A549 (cell line): ENCODE data around the gene RUNX1. TPM values are rescaled to one million over a fixed set of nuclear protein-coding genes. Genes with fewer than 3 reads are reported as not detected.

Experiments used
- ATAC-seq, 2 experiments: fragments of 200-7000 bp in 1 of 2; fragments of >200 bp in 1 of 2; cut with Nextera tagmentation in 1 of 2; cut with Tn5 transposase in 1 of 2; 3 replicates each; pipeline versions ENCODE4 v1.8.0 to v1.9.1; 2018 to 2020; ENCODE audit warnings: mild to moderate bottlenecking in 1 of 2, moderate library complexity in 1 of 2
- CTCF ChIA-PET: fragments of 300-600 bp; sonication (Branson Sonifier 250); formaldehyde crosslinking; extraction: SDS; loops from one replicate; lab custom pipeline; 2021; ENCODE audit warnings: antibody characterized with exemption, inconsistent platforms; lab: Yijun Ruan, JAX
- POLR2A ChIA-PET: fragments of 350-600 bp; formaldehyde crosslinking; extraction: SDS; loops from one replicate; lab custom pipeline; 2021; ENCODE audit warnings: antibody characterized with exemption, inconsistent platforms; lab: Yijun Ruan, JAX
- DNase-seq, 2 experiments: peaks; one replicate each; pipeline versions ENCODE4 v3.0.0 to v3.0.0-alpha.2; 2011 to 2016; ENCODE audit warnings: low read depth in 1 of 2, low spot score in 1 of 2
- FAIRE-seq: peaks from 2 replicates; lab custom pipeline; 2011; peaks lifted over from hg19 to GRCh38; lab: Jason Lieb, UNC
- H3K27ac ChIP-seq, 2 experiments: fragments of >200 bp; sonication (Bioruptor Twin); formaldehyde crosslinking; 3 replicates each; pipeline ENCODE4 v1.5.1; 2016 to 2017
- H3K4me1 ChIP-seq: fragments of >200 bp; sonication (Bioruptor Twin); formaldehyde crosslinking; 3 replicates; pipeline ENCODE4 v1.6.1; 2016
- H3K4me2 ChIP-seq: fragments of >200 bp; sonication (Bioruptor Twin); formaldehyde crosslinking; 3 replicates; pipeline ENCODE4 v1.6.1; 2016
- H3K4me3 ChIP-seq: fragments of >200 bp; sonication (Bioruptor Twin); formaldehyde crosslinking; 3 replicates; pipeline ENCODE4 v1.5.1; 2016
- H3K9me3 ChIP-seq: fragments of >200 bp; sonication (Bioruptor Twin); formaldehyde crosslinking; 3 replicates; pipeline ENCODE4 v1.6.1; 2016
- BCL3 ChIP-seq: fragments of >200 bp; sonication (Bioruptor Twin); formaldehyde crosslinking; IDR thresholded peaks from 3 replicates; pipeline ENCODE4 v1.6.1; 2016
- CTCF ChIP-seq: fragments of >200 bp; sonication (Bioruptor Twin); formaldehyde crosslinking; IDR thresholded peaks from 3 replicates; pipeline ENCODE4 v1.5.1; 2016
- GATA3 ChIP-seq: IDR thresholded peaks from 2 replicates; pipeline ENCODE4 v1.6.1; 2012; ENCODE audit warnings: borderline replicate concordance
- HEYL ChIP-seq: fragments of 250-450 bp; sonication (Bioruptor Pico); IDR thresholded peaks from 2 replicates; pipeline ENCODE4 v1.8.0; 2021; ENCODE audit warnings: mild to moderate bottlenecking, moderate library complexity
- HMGXB4 ChIP-seq: fragments of 250-450 bp; sonication (Bioruptor Pico); IDR thresholded peaks from 2 replicates; pipeline ENCODE4 v1.5.0; 2021; ENCODE audit warnings: mild to moderate bottlenecking, moderate library complexity, borderline replicate concordance
- HOXB13 ChIP-seq: fragments of 250-450 bp; sonication (Bioruptor Pico); IDR thresholded peaks from 2 replicates; pipeline ENCODE4 v1.5.0; 2020; ENCODE audit warnings: low read depth, mild to moderate bottlenecking, moderate library complexity
- HOXB5 ChIP-seq: fragments of 250-450 bp; sonication (Bioruptor Pico); IDR thresholded peaks from 2 replicates; pipeline ENCODE4 v1.5.0; 2020; ENCODE audit warnings: mild to moderate bottlenecking, moderate library complexity
- MYC ChIP-seq: IDR thresholded peaks from 2 replicates; pipeline ENCODE4 v1.6.1; 2012; ENCODE audit warnings: mild to moderate bottlenecking, inconsistent platforms, low read length, improper control_type of control experiment, borderline replicate concordance
- PBX3 ChIP-seq: IDR thresholded peaks from 2 replicates; pipeline ENCODE4 v1.6.1; 2012
- RAD21 ChIP-seq, 2 experiments: fragments of >200 bp in 1 of 2; sonication (Bioruptor Twin) in 1 of 2; formaldehyde crosslinking in 1 of 2; IDR thresholded peaks in 1 of 2; conservative IDR thresholded peaks in 1 of 2; 2 replicates in 1 of 2; 3 replicates in 1 of 2; pipeline ENCODE4 v1.6.1; 2012 to 2018; ENCODE audit warnings: inconsistent platforms in 1 of 2
- SMC3 ChIP-seq: fragments of >200 bp; sonication (Bioruptor Twin); formaldehyde crosslinking; IDR thresholded peaks from 3 replicates; pipeline ENCODE4 v1.6.1; 2018; ENCODE audit warnings: inconsistent platforms
- SREBF2 ChIP-seq: fragments of 450-650 bp; IDR thresholded peaks from 2 replicates; pipeline ENCODE4 v1.6.1; 2014; ENCODE audit warnings: mild to moderate bottlenecking, moderate library complexity
- ZFP36 ChIP-seq: fragments of 450-650 bp; IDR thresholded peaks from 2 replicates; pipeline ENCODE4 v1.6.1; 2014; ENCODE audit warnings: borderline replicate concordance; ENCODE audit not compliant: partially characterized antibody
- ZNF302 ChIP-seq: fragments of 250-450 bp; sonication (Bioruptor Pico); IDR thresholded peaks from 2 replicates; pipeline ENCODE4 v1.9.0; 2021; ENCODE audit warnings: inconsistent platforms, mild to moderate bottlenecking, moderate library complexity
- WGBS: methylation state at CpG from one replicate; pipeline ENCODE4 v1.1.6; 2017; ENCODE audit errors: missing lambda C conversion rate; 5-methylcytosine and 5-hydroxymethylcytosine counted together
- polyA plus RNA-seq, 4 experiments: library from polyadenylated mRNA; depleted of rRNA in 3 of 4; stranded (reverse); fragments of >200 nt; fragmentation: RNase III in 1 of 4; extraction: RNeasy Plus Mini Kit Qiagen cat#74134 plus additional on column Dnase treatment in 1 of 4; gene quantifications; 2 replicates in 3 of 4; 3 replicates in 1 of 4; pipeline ENCODE4 v1.2.3, GENCODE V29; 2011 to 2017
- TF ChIP-seq, protein P1 (sequence below): fragments of >200 bp; sonication (Bioruptor Twin); formaldehyde crosslinking; IDR thresholded peaks from 2 replicates; pipeline ENCODE4 v1.6.1; 2016
- TF ChIP-seq, protein P2 (sequence below): fragments of 450-650 bp; IDR thresholded peaks from 2 replicates; pipeline ENCODE4 v1.6.1; 2014; ENCODE audit warnings: antibody characterized with exemption

RUNX1 gene
- polyA plus RNA-seq, 2 of the 4 experiments (the other 2 are of a cell fraction), result 5.5 TPM

- TF ChIP-seq ZNF302 (CRISPR knock-in tag) (no peak), HEYL (CRISPR knock-in tag) (no peak), HOXB5 (CRISPR knock-in tag) (no peak), SMC3 (no peak), HOXB13 (CRISPR knock-in tag) (no peak), CTCF (no peak)
Observed at GRCh38 chr21:34826836-34827235, 222.3 kb downstream of the RUNX1 start (continued).

- Histone ChIP-seq H3K4me3 (no peak overlapping the region), H3K9me3 (no peaks in the 10 kb centered on the region), H3K4me1 (no peaks in the 10 kb centered on the region), H3K4me2 (no peak overlapping the region), H3K27ac (no peak overlapping the region; a peak in 1 of 6 replicates)
- ATAC-seq (no peak), DNase-seq (no peak), FAIRE-seq (no peak)
- ChIA-PET CTCF (interaction anchor here (0.7 kb wide), 1 partner anchor 238 kb away, joined by 3 read pairs; no protein-coding TSS in a partner anchor), POLR2A (no interaction called here)
- WGBS, result 88% methylated on average over 3 of the region's 3 CpGs
- no peak for TF ChIP-seq MYC
- TF ChIP-seq HMGXB4, result no peak
- TF ChIP-seq, protein P1, sequence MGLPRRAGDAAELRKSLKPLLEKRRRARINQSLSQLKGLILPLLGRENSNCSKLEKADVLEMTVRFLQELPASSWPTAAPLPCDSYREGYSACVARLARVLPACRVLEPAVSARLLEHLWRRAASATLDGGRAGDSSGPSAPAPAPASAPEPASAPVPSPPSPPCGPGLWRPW, result no peak
- TF ChIP-seq, protein P2, sequence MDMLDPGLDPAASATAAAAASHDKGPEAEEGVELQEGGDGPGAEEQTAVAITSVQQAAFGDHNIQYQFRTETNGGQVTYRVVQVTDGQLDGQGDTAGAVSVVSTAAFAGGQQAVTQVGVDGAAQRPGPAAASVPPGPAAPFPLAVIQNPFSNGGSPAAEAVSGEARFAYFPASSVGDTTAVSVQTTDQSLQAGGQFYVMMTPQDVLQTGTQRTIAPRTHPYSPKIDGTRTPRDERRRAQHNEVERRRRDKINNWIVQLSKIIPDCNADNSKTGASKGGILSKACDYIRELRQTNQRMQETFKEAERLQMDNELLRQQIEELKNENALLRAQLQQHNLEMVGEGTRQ, result no peak
Observed at GRCh38 chr21:34825948-34826548, 223.1 kb downstream of the RUNX1 start.

DNA sequence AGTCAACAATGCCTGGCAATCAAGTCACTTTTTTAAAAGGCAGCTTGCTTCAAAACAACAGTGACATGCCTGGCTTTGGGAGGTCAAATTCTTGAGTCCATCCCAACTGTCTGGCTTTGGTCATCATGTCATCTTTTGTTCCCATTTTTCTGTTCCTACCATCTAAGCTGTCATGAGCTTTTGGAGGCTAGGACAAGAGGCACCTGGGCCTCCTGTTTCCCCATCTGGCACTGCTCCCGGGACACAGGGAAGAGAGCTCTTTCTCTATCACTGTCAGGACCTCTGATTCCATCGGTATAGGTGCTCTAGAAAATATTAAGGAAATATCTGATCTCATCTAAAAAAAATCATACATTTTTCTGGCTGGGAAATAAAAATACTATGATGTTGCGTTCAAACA is 224.0 kb downstream of the RUNX1 start:
- POLR2A ChIA-PET, result no interaction called here
- H3K4me2 ChIP-seq, result no peak overlapping the region
- H3K4me3 ChIP-seq, result no peak overlapping the region
- 90% methylated on average over 3 of the region's 3 CpGs for WGBS
- no peak overlapping the region for H3K27ac ChIP-seq
- no peaks in the 10 kb centered on the region for H3K9me3 ChIP-seq
- ATAC-seq, result no peak
- no peak for TF ChIP-seq GATA3
- TF ChIP-seq ZFP36, result no peak
- TF ChIP-seq, protein P1, result no peak
- TF ChIP-seq, all 56 proteins: peak for 0
- H3K4me1 ChIP-seq, result no peaks in the 10 kb centered on the region
- no peak for FAIRE-seq
- no peak for DNase-seq
- CTCF ChIA-PET, result no interaction called here

DNA sequence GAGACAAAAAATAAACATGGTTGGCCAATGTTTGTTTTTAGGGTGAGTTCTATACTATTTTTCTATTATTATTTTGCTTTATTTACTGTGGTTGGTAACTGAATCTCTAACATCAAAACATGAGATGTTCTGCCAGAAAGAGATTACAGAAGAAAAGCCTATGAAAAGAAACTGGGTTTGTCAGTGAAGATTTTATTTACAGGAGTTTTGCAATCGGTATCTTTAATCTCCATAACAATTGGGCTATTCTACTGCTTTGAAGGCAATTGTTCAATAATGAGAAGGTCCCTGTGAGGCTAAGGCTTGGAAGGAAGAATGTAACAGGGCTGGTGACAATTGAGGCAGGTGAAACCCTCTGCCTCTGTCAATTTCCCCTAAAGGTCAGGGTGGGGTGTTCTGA is 224.8 kb downstream of the RUNX1 start:
- H3K4me3 ChIP-seq, result no peak overlapping the region
- H3K4me1 ChIP-seq, result no peaks in the 10 kb centered on the region
- no peaks in the 10 kb centered on the region for H3K9me3 ChIP-seq
- no peak overlapping the region for H3K4me2 ChIP-seq
- FAIRE-seq (no peak), ATAC-seq (no peak), DNase-seq (no peak)
- TF ChIP-seq SREBF2, result no peak
- TF ChIP-seq RAD21 (conservative IDR thresholded peaks at IDR 0.05 in 1 of 2, IDR thresholded peaks at IDR 0.05 in 1 of 2), result no peak
- no peak for TF ChIP-seq BCL3
- TF ChIP-seq PBX3, result no peak
- WGBS, result 91% methylated on average over 1 of the region's 1 CpG
- ChIA-PET POLR2A (no interaction called here), CTCF (no interaction called here)
- H3K27ac ChIP-seq, result no peak overlapping the region
